Panc1 (cell line): ENCODE results near the gene PLEKHA1. TPM values are rescaled to one million over a fixed set of nuclear protein-coding genes. Genes with fewer than 3 reads are reported as not detected.

Experiments used
- ATAC-seq: fragments of 200-7000 bp; cut with Tn5 transposase; 2 replicates; pipeline ENCODE4 v1.9.1; 2020; ENCODE audit warnings: mild to moderate bottlenecking, moderate library complexity
- BruUV-seq: library from RNA; stranded (reverse); fragments of 400-500 nt; replicated peaks from 2 replicates; lab custom pipeline; 2021; lab: Mats Ljungman, UMichigan
- CTCF ChIA-PET: fragments of 300-600 bp; sonication (Branson Sonifier 250); formaldehyde crosslinking; loops from one replicate; lab custom pipeline; 2022; ENCODE audit warnings: antibody characterized with exemption; lab: Charles Lee
- POLR2A ChIA-PET: fragments of 300-600 bp; sonication (Branson Sonifier 250); formaldehyde crosslinking; loops from one replicate; lab custom pipeline; 2022; ENCODE audit warnings: antibody characterized with exemption; lab: Charles Lee
- DNase-seq: peaks from one replicate; pipeline ENCODE4 v3.0.0-alpha.2; 2010; ENCODE audit warnings: low read depth, low spot score
- H3K27ac ChIP-seq: 2 replicates; pipeline ENCODE4 v1.5.1; 2011; ENCODE audit warnings: mild to moderate bottlenecking, low read length, inconsistent platforms
- H3K27me3 ChIP-seq: fragments of 200-500 bp; sonication (Bioruptor generic); 2 replicates; pipeline ENCODE4 v1.6.0; 2014; ENCODE audit warnings: low read length, inconsistent platforms; ENCODE audit not compliant: control insufficient read depth, insufficient read depth
- H3K36me3 ChIP-seq: fragments of 200-500 bp; sonication (Bioruptor generic); 2 replicates; pipeline ENCODE4 v1.5.1; 2014; ENCODE audit warnings: inconsistent platforms, mild to moderate bottlenecking, low read length, moderate library complexity; ENCODE audit not compliant: control insufficient read depth, insufficient read depth
- H3K4me1 ChIP-seq: 2 replicates; pipeline ENCODE4 v1.5.1; 2011; ENCODE audit warnings: inconsistent platforms, mild to moderate bottlenecking, low read length, moderate library complexity; ENCODE audit not compliant: control insufficient read depth, insufficient read depth
- H3K4me3 ChIP-seq, 2 experiments: 2 replicates each; pipeline ENCODE4 v1.5.1; 2011 to 2012; ENCODE audit warnings: low read depth in 2 of 2, low read length in 2 of 2, mild to moderate bottlenecking in 2 of 2, inconsistent platforms in 1 of 2, moderate library complexity in 1 of 2
- H3K9me3 ChIP-seq: fragments of 200-500 bp; sonication (Bioruptor generic); 2 replicates; pipeline ENCODE4 v1.5.1; 2014; ENCODE audit warnings: low read depth, mild to moderate bottlenecking, inconsistent platforms, low read length, moderate library complexity; ENCODE audit not compliant: control insufficient read depth, insufficient read depth
- CTCF ChIP-seq: fragments of 450-650 bp; IDR thresholded peaks from 2 replicates; pipeline ENCODE4 v1.5.1; 2017; ENCODE audit warnings: mild to moderate bottlenecking
- POLR2AphosphoS5 ChIP-seq: IDR thresholded peaks from 2 replicates; pipeline ENCODE4 v1.6.1; 2012; ENCODE audit warnings: mild to moderate bottlenecking, low read depth, low read length, moderate library complexity
- REST ChIP-seq, 2 experiments: IDR thresholded peaks; 2 replicates each; pipeline ENCODE4 v1.6.1; 2011 to 2012; ENCODE audit warnings: low read depth in 2 of 2, control low read depth in 1 of 2, low read length in 1 of 2, mild to moderate bottlenecking in 1 of 2, moderate library complexity in 1 of 2; ENCODE audit not compliant: insufficient read depth in 1 of 2
- SIN3A ChIP-seq: IDR thresholded peaks from 2 replicates; pipeline ENCODE4 v1.6.1; 2012; ENCODE audit warnings: low read depth, mild to moderate bottlenecking, low read length, moderate library complexity, borderline replicate concordance; ENCODE audit not compliant: insufficient read depth
- TCF7L2 ChIP-seq: IDR thresholded peaks from 2 replicates; pipeline ENCODE4 v1.6.1; 2011; ENCODE audit warnings: mild to moderate bottlenecking, low read depth, low read length, inconsistent platforms
- in situ Hi-C: cut with HindIII; loops from 2 replicates; pipeline ENCODE4 v1.10.0; 2016; ENCODE audit warnings: low sequenced_read_pairs, low pct_unique_long_range_greater_than_20kb
- intact Hi-C: fragments of 100-400 bp; cut with micrococcal nuclease; formaldehyde crosslinking; loops from one replicate; pipeline ENCODE4 v1.10.0; 2022; ENCODE audit not compliant: unreplicated experiment
- total RNA-seq: library from RNA; stranded (reverse); gene quantifications from one replicate; pipeline ENCODE4 v1.2.1, GENCODE V29; 2021; ENCODE audit not compliant: unreplicated experiment

PLEKHA1 gene
- total RNA-seq, 1 experiment from 2014 or later = 95.5 TPM

DNA sequence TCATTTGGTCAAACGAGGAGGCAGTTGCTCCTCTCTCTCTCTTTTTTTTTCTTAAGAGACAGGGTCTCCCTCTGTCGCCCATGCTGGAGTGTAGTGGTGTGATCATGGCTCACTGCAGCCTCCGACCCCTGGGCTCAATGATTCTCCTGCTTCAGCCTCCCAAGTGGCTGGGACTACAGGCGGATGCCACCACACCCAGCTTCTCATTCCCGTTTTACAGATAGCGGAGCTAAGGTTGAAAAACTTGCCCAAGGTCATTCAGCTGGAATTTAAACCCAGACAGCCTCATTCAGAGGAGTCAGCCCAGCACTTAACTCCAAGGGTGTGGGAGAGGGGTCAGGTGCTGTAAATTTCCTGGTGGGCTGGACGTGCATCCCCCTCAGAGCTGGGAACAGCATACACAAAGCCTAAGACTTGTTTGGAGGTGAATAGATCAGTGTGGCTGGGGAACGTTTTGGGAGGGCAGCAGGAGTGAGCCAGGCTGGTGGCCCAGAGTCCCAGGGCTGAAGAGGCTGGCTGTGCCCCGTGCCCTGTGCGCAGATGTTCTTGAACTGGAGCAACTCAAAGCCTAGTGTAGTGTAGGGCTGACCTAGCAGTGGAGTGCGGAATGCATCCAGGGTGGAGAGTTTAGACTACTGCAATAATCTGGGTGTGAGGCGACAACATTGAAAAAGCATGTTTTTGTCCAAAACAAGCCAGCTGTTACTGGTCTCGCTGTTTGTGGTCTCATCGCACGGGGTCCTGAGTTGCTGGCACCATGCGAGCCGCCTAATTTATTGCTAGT, 89.2 kb downstream of the PLEKHA1 start:
- intact Hi-C loops (no loop called here), in situ Hi-C loops (no loop called here)
- DNase-seq (no peak), ATAC-seq (no peak)
- 0 out of 2 replicates have a peak, but pooled peaks cover 2% of the 10 kb centered on the region for H3K27me3 ChIP-seq
- H3K36me3 ChIP-seq = no peaks in the 10 kb centered on the region
- TF ChIP-seq SIN3A (no peak), CTCF (no peak), REST (IDR thresholded peaks at IDR 0.05; ENCODE audit: insufficient read depth in 1 of 2, low read depth in 2 of 2, low read length in 1 of 2) (no peak), TCF7L2 (no peak), POLR2AphosphoS5 (no peak)
- H3K9me3 ChIP-seq = no peaks in the 10 kb centered on the region
- POLR2A ChIA-PET = interaction anchor here (0.6 kb wide), 1 partner anchor 186 kb away, joined by 6 read pairs; no protein-coding TSS in a partner anchor
- no peak overlapping the region for H3K27ac ChIP-seq
- CTCF ChIA-PET = no interaction called here
- peaks cover 11% of the 10 kb centered on the region for H3K4me1 ChIP-seq
- H3K4me3 ChIP-seq = peak overlapping the region; percentile 46 to 74; a peak in 2 of 4 replicates
- no TSS peak for BruUV-seq

- Histone ChIP-seq H3K36me3 (no peaks in the 10 kb centered on the region), H3K4me3 (no peak overlapping the region), H3K27ac (no peak overlapping the region), H3K27me3 (0 out of 2 replicates have a peak, but pooled peaks cover 2% of the 10 kb centered on the region), H3K9me3 (no peaks in the 10 kb centered on the region), H3K4me1 (peaks cover 17% of the 10 kb centered on the region)
- in situ Hi-C loops (no loop called here), intact Hi-C loops (no loop called here)
- TF ChIP-seq POLR2AphosphoS5 (no peak), REST (IDR thresholded peaks at IDR 0.05; ENCODE audit: insufficient read depth in 1 of 2, low read depth in 2 of 2, low read length in 1 of 2) (no peak), CTCF (no peak), TCF7L2 (no peak), SIN3A (no peak)
- POLR2A ChIA-PET = no interaction called here
- BruUV-seq = no TSS peak
- ATAC-seq (no peak), DNase-seq (no peak)
- CTCF ChIA-PET = no interaction called here
Measured at GRCh38 chr10:122464250-122464510, 89.7 kb downstream of the PLEKHA1 start.
